ENCODE results near the gene OPCML. TPM values are rescaled to one million over a fixed set of nuclear protein-coding genes. Genes with fewer than 3 reads are reported as not detected.

The OPCML gene
- total RNA-seq, 1 donor from 2014 or later = 1.7 TPM

- Mint-ChIP-seq H3K9me3 (ENCODE audit: low read depth) (no peaks in the 10 kb centered on the region), H3K4me3 (ENCODE audit: low read depth) (no peak overlapping the region), H3K4me1 (ENCODE audit: low read depth) (no peaks in the 10 kb centered on the region), H3K36me3 (ENCODE audit: insufficient read depth) (no peaks in the 10 kb centered on the region), H3K27ac (no peak overlapping the region), H3K27me3 (peaks cover 9% of the 10 kb centered on the region)
- TF ChIP-seq, protein P1, sequence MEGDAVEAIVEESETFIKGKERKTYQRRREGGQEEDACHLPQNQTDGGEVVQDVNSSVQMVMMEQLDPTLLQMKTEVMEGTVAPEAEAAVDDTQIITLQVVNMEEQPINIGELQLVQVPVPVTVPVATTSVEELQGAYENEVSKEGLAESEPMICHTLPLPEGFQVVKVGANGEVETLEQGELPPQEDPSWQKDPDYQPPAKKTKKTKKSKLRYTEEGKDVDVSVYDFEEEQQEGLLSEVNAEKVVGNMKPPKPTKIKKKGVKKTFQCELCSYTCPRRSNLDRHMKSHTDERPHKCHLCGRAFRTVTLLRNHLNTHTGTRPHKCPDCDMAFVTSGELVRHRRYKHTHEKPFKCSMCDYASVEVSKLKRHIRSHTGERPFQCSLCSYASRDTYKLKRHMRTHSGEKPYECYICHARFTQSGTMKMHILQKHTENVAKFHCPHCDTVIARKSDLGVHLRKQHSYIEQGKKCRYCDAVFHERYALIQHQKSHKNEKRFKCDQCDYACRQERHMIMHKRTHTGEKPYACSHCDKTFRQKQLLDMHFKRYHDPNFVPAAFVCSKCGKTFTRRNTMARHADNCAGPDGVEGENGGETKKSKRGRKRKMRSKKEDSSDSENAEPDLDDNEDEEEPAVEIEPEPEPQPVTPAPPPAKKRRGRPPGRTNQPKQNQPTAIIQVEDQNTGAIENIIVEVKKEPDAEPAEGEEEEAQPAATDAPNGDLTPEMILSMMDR (IDR thresholded peaks at IDR 0.05; ENCODE audit: unreplicated experiment) = no peak
- DNase-seq (ENCODE audit: low spot score, unreplicated experiment) = no peak
Measured at GRCh38 chr11:133491680-133492383, 40.5 kb downstream of the OPCML start.

GRCh38 chr11:133480722-133481121 is 51.6 kb downstream of the OPCML start:
- Mint-ChIP-seq H3K36me3 (ENCODE audit: insufficient read depth) (no peaks in the 10 kb centered on the region), H3K27ac (no peak overlapping the region), H3K9me3 (ENCODE audit: low read depth) (peaks cover 5% of the 10 kb centered on the region), H3K4me3 (ENCODE audit: low read depth) (no peak overlapping the region), H3K4me1 (ENCODE audit: low read depth) (no peaks in the 10 kb centered on the region), H3K27me3 (peaks cover 19% of the 10 kb centered on the region)
- TF ChIP-seq, protein P1 (IDR thresholded peaks at IDR 0.05; ENCODE audit: unreplicated experiment) = no peak
- DNase-seq (ENCODE audit: low spot score, unreplicated experiment) = no peak

- Mint-ChIP-seq H3K27me3 (peaks cover 26% of the 10 kb centered on the region), H3K4me1 (ENCODE audit: low read depth) (no peaks in the 10 kb centered on the region), H3K27ac (no peak overlapping the region), H3K36me3 (ENCODE audit: insufficient read depth) (no peaks in the 10 kb centered on the region), H3K4me3 (ENCODE audit: low read depth) (no peak overlapping the region), H3K9me3 (ENCODE audit: low read depth) (peaks cover 5% of the 10 kb centered on the region)
- TF ChIP-seq, protein P1 (IDR thresholded peaks at IDR 0.05; ENCODE audit: unreplicated experiment) = no peak
- no peak for DNase-seq (ENCODE audit: low spot score, unreplicated experiment)
Measured at GRCh38 chr11:133479209-133479608, 53.1 kb downstream of the OPCML start.

DNA sequence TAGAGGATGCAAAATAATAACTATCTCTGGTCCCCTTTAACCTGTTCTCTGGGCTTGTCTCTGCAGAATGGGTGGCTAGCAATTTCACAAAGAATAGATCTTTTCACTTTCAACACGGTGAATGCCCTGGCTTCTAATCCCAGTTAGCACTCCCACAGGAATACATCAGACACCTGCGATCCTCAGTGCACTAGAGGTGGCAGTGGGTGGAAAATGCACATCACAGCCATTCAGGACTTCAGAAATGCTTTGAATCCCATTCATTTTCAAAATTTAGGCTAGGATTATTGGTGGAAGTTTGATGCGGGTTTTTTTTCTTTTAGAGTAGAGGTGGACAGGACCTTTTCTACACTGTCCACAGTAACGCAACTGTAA is 55.1 kb downstream of the OPCML start:
- no peak overlapping the region for H3K4me3 Mint-ChIP-seq (ENCODE audit: low read depth)
- no peaks in the 10 kb centered on the region for H3K4me1 Mint-ChIP-seq (ENCODE audit: low read depth)
- H3K36me3 Mint-ChIP-seq (ENCODE audit: insufficient read depth) = no peaks in the 10 kb centered on the region
- TF ChIP-seq, protein P1 (IDR thresholded peaks at IDR 0.05; ENCODE audit: unreplicated experiment) = no peak
- no peak overlapping the region for H3K27ac Mint-ChIP-seq
- no peak for DNase-seq (ENCODE audit: low spot score, unreplicated experiment)
- no peaks in the 10 kb centered on the region for H3K9me3 Mint-ChIP-seq (ENCODE audit: low read depth)
- peaks cover 30% of the 10 kb centered on the region for H3K27me3 Mint-ChIP-seq

DNA sequence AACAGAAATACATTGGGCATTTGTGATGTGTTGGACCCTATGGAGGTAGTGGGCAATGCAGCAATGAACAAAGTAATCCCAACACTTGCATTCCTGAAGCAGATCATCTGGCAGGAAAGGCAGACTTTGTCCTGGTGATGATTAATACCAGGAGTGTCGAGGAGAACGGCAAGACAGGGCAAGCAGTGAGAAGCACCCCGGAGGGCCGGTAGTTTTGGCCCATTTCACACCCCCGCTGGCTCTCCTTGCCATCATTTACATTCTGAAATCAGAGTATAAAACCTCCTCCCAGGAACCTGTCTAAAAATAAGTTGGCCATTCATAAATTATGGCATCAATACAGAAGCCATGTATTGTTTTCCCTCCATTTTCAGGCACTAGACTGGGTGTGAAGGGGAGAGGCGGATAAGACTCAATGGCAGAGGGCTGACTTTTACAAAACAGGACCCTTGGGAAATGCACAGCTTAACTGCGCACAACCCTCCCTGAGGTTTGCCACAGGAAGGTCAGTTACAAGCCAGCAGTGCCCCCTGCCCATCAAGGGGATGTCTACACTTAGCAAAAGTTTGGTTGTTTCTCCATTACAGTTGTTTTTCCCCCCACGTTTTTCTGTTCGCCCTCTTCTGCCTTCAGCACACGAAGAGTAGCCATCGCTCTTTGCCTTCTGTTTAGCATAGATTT is 55.6 kb downstream of the OPCML start:
- Mint-ChIP-seq H3K27me3 (peaks cover 30% of the 10 kb centered on the region), H3K27ac (no peak overlapping the region), H3K36me3 (ENCODE audit: insufficient read depth) (no peaks in the 10 kb centered on the region), H3K4me3 (ENCODE audit: low read depth) (no peak overlapping the region), H3K4me1 (ENCODE audit: low read depth) (no peaks in the 10 kb centered on the region), H3K9me3 (ENCODE audit: low read depth) (no peaks in the 10 kb centered on the region)
- TF ChIP-seq, protein P1 (IDR thresholded peaks at IDR 0.05; ENCODE audit: unreplicated experiment) = no peak
- no peak for DNase-seq (ENCODE audit: low spot score, unreplicated experiment)
